ENCODE measurements around the gene GAP43. TPM values are rescaled to one million over a fixed set of nuclear protein-coding genes. Genes with fewer than 3 reads are reported as not detected.
A peak's percentile ranks its signal among the peaks of the same experiment; 100 is the strongest.
"Not testable (repeated sequence)": the region's sequence is repeated elsewhere in the genome, so short reads cannot be mapped to it uniquely, and the experiment has no call there.

The GAP43 gene
- total RNA-seq, 6 experiments from 2014 or later = not detected

- DNase-seq (no peak), ATAC-seq (no peak)
- Histone ChIP-seq H3K4me3 (no peak overlapping the region), H3K36me3 (no peaks in the 10 kb centered on the region), H3K4me1 (no peaks in the 10 kb centered on the region), H3K27ac (no peak overlapping the region), H3K27me3 (no peaks in the 10 kb centered on the region), H3K9me3 (no peaks in the 10 kb centered on the region)
- TF ChIP-seq POLR2A (IDR thresholded peaks at IDR 0.05) (no peak), CTCF (IDR thresholded peaks at IDR 0.05) (no peak)
- intact Hi-C loops (cut with DNase I) = no loop called here
- WGBS (ENCODE audit: insufficient coverage, low coverage, low lambda C conversion rate, missing lambda C conversion rate) = no CpG with 5 or more reads among the region's 5 CpGs
These were observed 118.3 kb downstream of the GAP43 start for GRCh38 chr3:115741650-115742049.

- intact Hi-C loops (cut with DNase I); H3K27me3 ChIP-seq; H3K27ac ChIP-seq; H3K4me3 ChIP-seq; H3K4me1 ChIP-seq; H3K9me3 ChIP-seq; ATAC-seq; DNase-seq; H3K36me3 ChIP-seq: not testable (repeated sequence)
- WGBS (ENCODE audit: insufficient coverage, low coverage, low lambda C conversion rate, missing lambda C conversion rate) = 27% methylated on average over 1 of the region's 4 CpGs
These were observed 121.2 kb downstream of the GAP43 start for GRCh38 chr3:115744516-115744915.

GRCh38 chr3:115752978-115753377 is 129.7 kb downstream of the GAP43 start:
- H3K9me3 ChIP-seq; ATAC-seq; H3K27ac ChIP-seq; intact Hi-C loops (cut with DNase I); DNase-seq; H3K4me1 ChIP-seq; H3K27me3 ChIP-seq; H3K36me3 ChIP-seq; H3K4me3 ChIP-seq: not testable (repeated sequence)
- WGBS (ENCODE audit: insufficient coverage, low coverage, low lambda C conversion rate, missing lambda C conversion rate) = 64% methylated on average over 1 of the region's 1 CpG

GRCh38 chr3:115758076-115758763 is 134.9 kb downstream of the GAP43 start:
- ATAC-seq (peak in 1 of 4 donors; percentile 27), DNase-seq (no peak)
- no peaks in the 10 kb centered on the region for H3K4me1 ChIP-seq
- no peaks in the 10 kb centered on the region for H3K9me3 ChIP-seq
- H3K27ac ChIP-seq = no peak overlapping the region
- H3K36me3 ChIP-seq = no peaks in the 10 kb centered on the region
- 38% methylated on average over 1 of the region's 1 CpG for WGBS (ENCODE audit: insufficient coverage, low coverage, low lambda C conversion rate, missing lambda C conversion rate)
- TF ChIP-seq CTCF (IDR thresholded peaks at IDR 0.05) (no peak), POLR2A (IDR thresholded peaks at IDR 0.05) (no peak)
- H3K4me3 ChIP-seq = no peak overlapping the region
- intact Hi-C loops (cut with DNase I) = no loop called here
- H3K27me3 ChIP-seq = no peaks in the 10 kb centered on the region

- Histone ChIP-seq H3K27ac (no peak overlapping the region), H3K27me3 (no peaks in the 10 kb centered on the region), H3K4me3 (no peak overlapping the region), H3K9me3 (no peaks in the 10 kb centered on the region), H3K4me1 (no peaks in the 10 kb centered on the region), H3K36me3 (no peaks in the 10 kb centered on the region)
- TF ChIP-seq CTCF (IDR thresholded peaks at IDR 0.05) (no peak), POLR2A (IDR thresholded peaks at IDR 0.05) (no peak)
- ATAC-seq (no peak), DNase-seq (no peak)
- intact Hi-C loops (cut with DNase I) = no loop called here
- WGBS (ENCODE audit: insufficient coverage, low coverage, low lambda C conversion rate, missing lambda C conversion rate) = 89% methylated on average over 3 of the region's 3 CpGs
These were observed 137.4 kb downstream of the GAP43 start for GRCh38 chr3:115760716-115761115.

- no peak for ATAC-seq
- no peaks in the 10 kb centered on the region for H3K27me3 ChIP-seq
These were observed 138.6 kb downstream of the GAP43 start for GRCh38 chr3:115761927-115762305.

More at GRCh38 chr3:115761927-115762305, 138.6 kb downstream of the GAP43 start:
- intact Hi-C loops (cut with DNase I) = no loop called here
- Histone ChIP-seq H3K27ac (no peak overlapping the region), H3K4me1 (no peaks in the 10 kb centered on the region), H3K4me3 (no peak overlapping the region), H3K9me3 (no peaks in the 10 kb centered on the region), H3K36me3 (no peaks in the 10 kb centered on the region)
- DNase-seq = no peak
- TF ChIP-seq CTCF (IDR thresholded peaks at IDR 0.05) (no peak), POLR2A (IDR thresholded peaks at IDR 0.05) (no peak)
